ENCODE measurements around the gene OXSR1. TPM values are rescaled to one million over a fixed set of nuclear protein-coding genes. Genes with fewer than 3 reads are reported as not detected.

The OXSR1 gene
- total RNA-seq, 4 donors from 2014 or later: 17.3 to 49.7 (median 28.7) TPM

DNA sequence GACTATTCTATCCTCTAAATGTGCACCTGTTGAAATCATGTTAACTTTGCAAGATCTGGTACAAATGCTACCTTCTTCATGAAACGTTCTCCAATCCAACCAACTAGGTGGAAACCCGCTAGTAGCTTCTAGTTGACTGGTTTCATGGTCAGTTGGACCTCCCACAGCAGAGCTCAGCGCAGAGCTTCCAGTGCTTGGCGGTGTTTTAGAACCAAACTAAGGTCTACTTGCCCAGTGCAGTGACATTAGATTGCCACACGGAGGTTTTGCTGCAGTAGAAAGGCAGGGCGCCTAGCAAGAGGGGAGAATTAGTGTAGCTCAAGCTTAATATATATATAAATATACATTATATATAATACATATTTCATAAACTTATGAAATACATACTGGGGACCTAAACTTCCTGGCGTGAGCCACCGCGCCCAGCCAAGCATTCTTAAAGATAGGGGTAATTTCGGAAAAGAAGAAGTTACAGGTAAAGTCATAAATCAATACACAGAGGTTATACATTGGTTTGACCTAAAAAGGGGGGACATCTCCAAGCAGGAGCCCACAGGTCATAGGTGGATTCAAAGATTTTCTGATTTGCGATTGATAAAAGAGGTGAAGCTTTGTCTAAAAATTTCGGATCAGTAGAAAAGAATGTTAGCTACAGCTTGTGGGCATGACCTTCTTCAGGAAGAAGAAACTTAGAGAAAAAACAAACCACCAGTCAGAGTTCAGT is 2.1 kb upstream of the OXSR1 start:
- DNase-seq: no peak
- Histone ChIP-seq H3K4me3 (no peak overlapping the region), H3K9me3 (no peaks in the 10 kb centered on the region), H3K27ac (peak overlapping the region in 2 of 4 donors; percentile 96 to 98), H3K4me1 (peaks cover 0 to 12% (median 0%) of the 10 kb centered on the region in 4 donors), H3K36me3 (no peaks in the 10 kb centered on the region), H3K27me3 (no peaks in the 10 kb centered on the region)
- no peak for TF ChIP-seq POLR2A (IDR thresholded peaks at IDR 0.05)
- TF ChIP-seq, protein P1, sequence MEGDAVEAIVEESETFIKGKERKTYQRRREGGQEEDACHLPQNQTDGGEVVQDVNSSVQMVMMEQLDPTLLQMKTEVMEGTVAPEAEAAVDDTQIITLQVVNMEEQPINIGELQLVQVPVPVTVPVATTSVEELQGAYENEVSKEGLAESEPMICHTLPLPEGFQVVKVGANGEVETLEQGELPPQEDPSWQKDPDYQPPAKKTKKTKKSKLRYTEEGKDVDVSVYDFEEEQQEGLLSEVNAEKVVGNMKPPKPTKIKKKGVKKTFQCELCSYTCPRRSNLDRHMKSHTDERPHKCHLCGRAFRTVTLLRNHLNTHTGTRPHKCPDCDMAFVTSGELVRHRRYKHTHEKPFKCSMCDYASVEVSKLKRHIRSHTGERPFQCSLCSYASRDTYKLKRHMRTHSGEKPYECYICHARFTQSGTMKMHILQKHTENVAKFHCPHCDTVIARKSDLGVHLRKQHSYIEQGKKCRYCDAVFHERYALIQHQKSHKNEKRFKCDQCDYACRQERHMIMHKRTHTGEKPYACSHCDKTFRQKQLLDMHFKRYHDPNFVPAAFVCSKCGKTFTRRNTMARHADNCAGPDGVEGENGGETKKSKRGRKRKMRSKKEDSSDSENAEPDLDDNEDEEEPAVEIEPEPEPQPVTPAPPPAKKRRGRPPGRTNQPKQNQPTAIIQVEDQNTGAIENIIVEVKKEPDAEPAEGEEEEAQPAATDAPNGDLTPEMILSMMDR (IDR thresholded peaks at IDR 0.05): peak in 3 of 6 experiments; percentile 15 to 28 (median 24)

DNA sequence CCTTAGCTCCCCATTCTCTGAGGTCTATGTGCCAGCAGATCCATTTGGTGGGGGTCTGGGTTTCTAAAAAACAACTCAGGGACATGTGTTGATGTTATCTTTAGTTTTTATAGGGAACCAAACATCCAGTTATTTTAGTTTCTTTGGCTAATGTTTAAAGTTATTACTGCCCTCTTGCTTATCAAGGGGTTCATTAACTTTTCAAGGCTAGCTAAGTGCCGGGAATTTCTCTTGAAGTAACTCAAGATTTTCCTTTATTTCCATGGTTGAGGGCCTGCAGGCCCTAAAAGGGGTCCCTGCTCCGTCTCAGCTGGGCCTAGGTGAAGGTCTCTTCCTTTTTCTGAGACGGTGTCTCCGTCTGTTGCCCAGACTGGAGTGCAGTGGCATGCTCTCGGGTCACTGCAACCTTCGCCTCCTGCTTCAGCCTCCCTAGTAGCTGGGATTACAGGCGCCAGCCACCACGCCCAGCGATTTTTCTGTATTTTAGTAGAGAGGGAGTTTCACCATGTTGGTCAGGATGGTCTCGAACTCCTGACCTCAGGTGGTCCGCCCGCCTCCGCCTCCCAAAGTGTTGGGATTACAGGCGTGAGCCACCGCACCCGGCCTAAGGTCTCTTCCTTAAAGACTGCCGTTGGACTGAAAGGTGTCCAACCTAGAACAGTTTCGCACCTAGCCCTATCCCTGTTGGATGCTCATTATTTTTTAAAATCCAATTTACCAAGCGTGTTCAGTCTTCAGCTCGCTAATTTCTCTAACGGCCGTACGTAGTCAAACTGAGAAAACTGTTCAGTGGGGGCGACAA is 1.3 kb upstream of the OXSR1 start:
- Histone ChIP-seq H3K4me1 (peaks cover 0 to 12% (median 0%) of the 10 kb centered on the region in 4 donors), H3K9me3 (no peaks in the 10 kb centered on the region), H3K27ac (peak overlapping the region; percentile 96 to 99 (median 97)), H3K36me3 (no peaks in the 10 kb centered on the region), H3K27me3 (no peaks in the 10 kb centered on the region), H3K4me3 (peak overlapping the region; percentile 77 to 98 (median 95))
- TF ChIP-seq, protein P1 (IDR thresholded peaks at IDR 0.05): no peak
- TF ChIP-seq POLR2A (IDR thresholded peaks at IDR 0.05): no peak
- peak in 1 of 3 donors; percentile 61 for DNase-seq

DNA sequence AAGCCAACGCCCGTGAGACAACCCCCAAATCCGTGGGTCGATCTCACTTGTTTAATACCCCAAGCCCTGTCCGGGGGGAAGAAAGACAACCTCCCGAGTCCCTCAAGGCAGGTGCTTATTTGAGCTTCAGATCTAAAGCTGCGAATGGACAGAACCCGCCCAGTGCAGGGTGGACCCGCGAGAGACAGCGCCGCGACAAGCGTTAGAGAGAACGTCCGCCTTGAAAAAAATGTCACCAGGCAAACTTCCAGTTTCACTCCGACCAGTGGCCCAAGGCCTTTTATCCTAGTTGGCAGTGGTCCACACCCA is 740 bp upstream of the OXSR1 start:
- no peaks in the 10 kb centered on the region for H3K9me3 ChIP-seq
- peak overlapping the region; percentile 96 to 99 (median 97) for H3K27ac ChIP-seq
- peaks cover 0 to 12% (median 0%) of the 10 kb centered on the region in 4 donors for H3K4me1 ChIP-seq
- peak overlapping the region; percentile 77 to 98 (median 95) for H3K4me3 ChIP-seq
- no peaks in the 10 kb centered on the region for H3K36me3 ChIP-seq
- DNase-seq: no peak
- TF ChIP-seq POLR2A (IDR thresholded peaks at IDR 0.05): peak; percentile 59 to 75
- TF ChIP-seq, protein P1 (IDR thresholded peaks at IDR 0.05): peak in 1 of 6 experiments; percentile 5
- H3K27me3 ChIP-seq: no peaks in the 10 kb centered on the region

DNA sequence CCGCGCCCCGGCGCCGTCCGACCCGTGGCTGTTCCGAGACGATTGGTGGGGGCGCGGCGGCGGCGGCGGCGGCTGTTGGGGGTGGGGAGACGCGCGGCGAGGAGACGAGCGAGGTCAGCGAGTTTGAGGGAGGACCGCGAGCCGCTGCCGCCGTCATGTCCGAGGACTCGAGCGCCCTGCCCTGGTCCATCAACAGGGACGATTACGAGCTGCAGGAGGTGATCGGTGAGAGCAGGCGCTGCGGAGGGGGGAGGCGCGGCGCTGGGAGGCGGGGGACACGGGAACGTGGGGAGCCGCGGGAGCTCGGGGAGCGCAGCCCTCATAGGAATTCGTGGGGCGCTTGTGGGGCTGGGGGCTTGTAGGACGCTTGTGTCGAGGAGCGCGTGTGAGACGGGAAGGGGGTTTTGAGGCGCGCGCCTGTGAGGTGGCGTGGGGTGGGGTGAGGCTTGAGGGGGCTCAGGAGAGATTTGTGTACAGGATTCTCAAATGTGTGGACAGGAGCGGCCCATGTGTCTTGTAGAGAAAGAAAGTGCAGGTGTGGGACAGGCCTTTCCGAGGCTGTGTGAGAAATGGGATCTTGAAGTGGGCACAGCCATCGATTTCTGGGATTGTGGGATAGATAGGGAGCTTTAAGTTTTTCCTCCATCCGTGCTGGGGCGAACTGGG is 518 bp downstream of the OXSR1 start:
- peak overlapping the region; percentile 77 to 98 (median 95) for H3K4me3 ChIP-seq
- no peaks in the 10 kb centered on the region for H3K36me3 ChIP-seq
- peaks cover 0 to 12% (median 0%) of the 10 kb centered on the region in 4 donors for H3K4me1 ChIP-seq
- peak in 1 of 2 donors; percentile 6 for TF ChIP-seq POLR2A (IDR thresholded peaks at IDR 0.05)
- TF ChIP-seq, protein P1 (IDR thresholded peaks at IDR 0.05): peak in 1 of 6 experiments; percentile 6
- no peaks in the 10 kb centered on the region for H3K9me3 ChIP-seq
- peak overlapping the region; percentile 96 to 99 (median 97) for H3K27ac ChIP-seq
- H3K27me3 ChIP-seq: no peaks in the 10 kb centered on the region
- peak in 1 of 3 donors; percentile 78 for DNase-seq

DNA sequence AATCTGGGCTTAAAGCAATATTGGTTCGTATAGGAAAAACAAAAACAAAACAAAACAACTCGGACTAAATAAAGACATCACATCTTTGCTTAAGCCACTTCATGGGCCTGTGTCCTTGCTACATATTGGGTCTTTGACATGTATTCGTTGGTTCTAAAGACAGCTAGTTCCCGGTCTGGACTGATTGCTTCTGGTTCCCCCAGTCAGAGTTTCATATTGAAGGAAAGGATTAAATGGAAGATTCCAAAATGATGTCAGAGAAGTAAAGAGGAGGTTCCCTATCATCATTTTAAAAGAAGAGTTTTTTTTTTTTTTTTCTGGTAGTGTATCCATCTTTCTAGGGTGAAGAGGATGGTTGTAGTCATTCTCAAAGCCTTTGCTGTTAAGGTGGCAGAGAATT is 2.3 kb downstream of the OXSR1 start:
- no peaks in the 10 kb centered on the region for H3K27me3 ChIP-seq
- TF ChIP-seq, protein P1 (IDR thresholded peaks at IDR 0.05): no peak
- no peak for TF ChIP-seq POLR2A (IDR thresholded peaks at IDR 0.05)
- H3K36me3 ChIP-seq: no peaks in the 10 kb centered on the region
- no peak for DNase-seq
- no peak overlapping the region for H3K4me3 ChIP-seq
- no peaks in the 10 kb centered on the region for H3K9me3 ChIP-seq
- H3K4me1 ChIP-seq: peaks cover 0 to 12% (median 0%) of the 10 kb centered on the region in 4 donors
- no peak overlapping the region for H3K27ac ChIP-seq

Data from Peyer's patch (tissue), 4 donors.